GM21447 (cell line): Measurements from ENCODE around the gene CXCR3.
"Not testable (repeated sequence)": the region's sequence is repeated elsewhere in the genome, so short reads cannot be mapped to it uniquely, and the experiment has no call there.

Experiments
- ATAC-seq: cut with Tn5 transposase; IDR thresholded peaks from one replicate; pipeline ENCODE4 v1.9.1; 2021; ENCODE audit not compliant: unreplicated experiment

Gene CXCR3

DNA sequence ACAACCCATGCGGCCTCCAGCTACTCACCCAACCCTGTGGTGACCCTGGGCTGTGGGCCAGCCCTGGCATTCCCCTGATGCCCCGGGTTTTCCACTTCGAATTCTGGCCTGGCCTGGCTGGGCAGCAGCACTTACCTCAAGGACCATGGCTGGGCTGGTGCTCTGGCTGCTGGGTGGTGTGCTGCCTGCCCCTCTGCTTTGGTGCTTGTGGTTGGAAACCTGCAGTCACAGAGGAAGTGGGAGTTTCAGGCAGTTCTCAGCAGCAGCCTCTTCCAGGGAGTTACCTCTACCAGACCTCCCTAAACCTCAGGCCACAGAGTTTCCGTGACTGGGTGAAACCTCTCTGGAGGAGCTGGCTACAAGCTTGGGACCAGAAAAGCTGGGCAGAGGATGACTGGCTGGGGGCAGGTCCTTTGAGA lies at the start of gene CXCR3:
TSS of gene CXCR3 (minus strand) at position 209 of the 419 bp plus-strand sequence. CDS start at position 147, 62 bp downstream.
- ATAC-seq, result peak; percentile 62

DNA sequence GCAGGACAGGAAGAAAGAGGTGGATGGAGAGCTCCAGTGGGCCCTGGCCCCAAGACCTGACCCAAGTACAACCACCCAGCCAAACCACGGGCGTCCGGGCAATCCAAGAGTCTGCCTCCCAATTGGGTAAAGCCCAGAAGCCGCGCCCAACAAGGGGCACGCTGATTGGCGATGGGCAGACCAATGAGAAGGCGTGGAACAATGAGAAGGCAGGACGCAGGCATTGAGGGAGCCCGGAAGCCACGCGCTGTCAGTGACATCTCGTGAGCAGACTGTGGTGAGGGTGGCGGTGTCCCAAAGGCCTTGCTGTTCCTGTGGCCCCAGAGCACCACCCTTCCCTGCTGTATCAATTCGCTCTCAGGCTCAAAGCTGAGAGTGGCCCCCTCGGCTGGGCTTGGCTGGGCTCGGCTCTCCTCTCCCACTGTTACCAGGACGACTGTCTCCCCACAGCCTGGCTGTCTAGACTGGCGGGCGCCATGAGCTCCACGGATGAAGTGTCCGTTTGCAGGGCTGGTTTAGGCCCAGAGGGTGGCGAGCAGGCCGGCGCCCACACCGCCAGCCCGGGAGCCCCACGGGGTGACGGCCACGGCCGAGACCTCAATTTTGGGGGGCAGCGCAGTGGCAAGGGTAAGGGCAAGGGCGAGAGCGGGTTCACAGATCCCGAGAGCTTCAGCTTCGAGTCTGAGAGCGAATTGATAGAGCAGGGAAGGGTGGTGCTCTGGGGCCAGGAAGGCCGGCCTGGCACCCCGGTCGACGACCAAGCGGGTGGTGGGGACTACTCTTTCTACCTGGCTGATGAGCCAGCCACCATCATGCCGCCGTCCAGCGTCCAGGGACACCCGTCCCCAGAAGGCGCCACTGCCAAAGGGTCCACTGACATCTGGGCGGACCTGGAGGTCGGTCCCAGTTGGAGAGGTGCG lies 49.3 kb upstream of the CXCR3 start, which contains the start of gene LOC101059915:
TSS of gene LOC101059915 (plus strand) at position 219 of the 920 bp plus-strand sequence.
- no peak for ATAC-seq

GRCh38 chrX:71666240-71667223 lies 48.2 kb upstream of the CXCR3 start:
- ATAC-seq, result no peak

DNA sequence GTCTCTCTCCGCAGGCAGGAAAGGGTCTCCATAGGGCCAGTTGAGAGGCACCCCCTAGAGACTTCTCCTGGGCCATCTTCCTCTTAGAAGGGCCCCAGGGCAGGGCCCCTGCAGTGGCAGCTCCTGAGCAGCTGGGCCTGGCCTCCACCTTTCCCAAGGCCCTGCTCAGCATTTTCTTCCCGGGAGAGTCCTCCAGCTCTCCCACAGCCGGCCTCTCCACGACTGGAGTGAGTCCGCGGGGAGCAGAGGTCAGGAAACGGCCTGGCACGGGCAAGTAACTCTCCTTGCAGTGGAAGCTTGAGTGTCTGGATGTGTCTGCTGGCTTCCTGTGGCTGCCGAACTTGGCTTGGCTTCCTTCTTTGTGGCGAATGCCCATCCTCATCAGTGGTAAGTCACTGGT lies 47.4 kb upstream of the CXCR3 start:
- ATAC-seq, result no peak

GRCh38 chrX:71664889-71665491 lies 46.7 kb upstream of the CXCR3 start:
- ATAC-seq, result no peak

- ATAC-seq, result not testable (repeated sequence)
Observed at GRCh38 chrX:71664202-71664601, 45.9 kb upstream of the CXCR3 start.

GRCh38 chrX:71663238-71663637 lies 44.9 kb upstream of the CXCR3 start:
- ATAC-seq, result not testable (repeated sequence)

DNA sequence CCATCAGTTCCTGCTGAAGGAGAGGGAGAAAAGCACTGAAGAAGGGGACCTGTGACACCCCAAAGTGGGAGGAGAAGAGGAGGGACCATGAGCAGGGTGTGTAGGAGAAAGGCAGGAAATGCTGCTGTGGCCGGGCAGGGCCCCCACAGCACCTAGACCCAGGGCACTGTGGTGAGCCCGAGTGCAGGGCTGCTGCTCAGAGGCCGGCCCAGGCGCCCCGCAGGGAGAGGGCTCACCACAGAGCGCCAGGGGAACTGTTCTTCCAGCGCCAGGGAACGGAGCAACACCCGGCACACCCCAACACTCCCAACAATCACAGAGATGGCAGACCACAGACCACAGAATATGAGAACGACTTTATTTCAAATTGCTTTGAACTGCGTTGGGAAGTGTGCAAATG lies 44.3 kb upstream of the CXCR3 start:
- ATAC-seq, result not testable (repeated sequence)

- ATAC-seq, result no peak
Observed at GRCh38 chrX:71661919-71662318, 43.6 kb upstream of the CXCR3 start.

DNA sequence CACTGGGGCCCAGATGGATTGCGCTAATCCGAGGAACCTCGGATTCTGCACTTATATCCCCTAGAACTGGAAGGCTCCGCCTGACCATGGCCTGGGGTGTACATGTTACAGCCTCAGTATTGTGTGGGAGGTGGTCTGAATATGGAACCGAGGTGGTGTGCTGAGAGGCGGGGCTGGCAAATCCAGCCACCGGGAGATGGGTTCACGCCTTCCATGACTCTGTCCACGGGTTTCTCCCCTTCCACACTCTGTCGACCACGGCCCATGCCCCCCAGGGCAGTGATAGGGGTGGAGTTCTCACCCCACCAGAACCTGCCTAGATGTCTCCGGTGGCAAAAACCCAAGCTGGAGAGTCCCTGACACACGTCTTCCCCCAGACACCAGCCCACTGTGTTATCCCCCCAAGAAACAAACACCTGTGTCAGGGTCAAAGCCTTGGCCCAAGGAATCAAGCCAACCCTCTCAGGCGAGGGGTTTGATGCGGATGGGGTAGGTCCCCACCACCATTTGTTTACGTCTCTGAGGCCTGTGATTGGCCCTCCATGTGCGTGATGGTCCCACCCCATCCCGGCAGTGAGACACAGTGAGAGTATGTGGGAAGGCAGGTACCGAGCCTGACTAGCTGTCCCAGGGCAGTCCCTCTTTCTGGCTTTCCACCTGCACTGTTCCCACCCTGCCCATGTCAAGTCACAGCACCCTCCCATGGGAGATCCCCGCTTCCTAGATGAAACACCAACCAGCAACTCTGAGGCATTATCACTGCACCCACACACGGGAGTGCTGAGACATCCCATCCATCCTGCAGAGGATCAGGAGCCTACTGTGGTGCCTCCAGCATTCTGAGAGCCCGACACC lies 42.5 kb upstream of the CXCR3 start:
- ATAC-seq, result no peak

DNA sequence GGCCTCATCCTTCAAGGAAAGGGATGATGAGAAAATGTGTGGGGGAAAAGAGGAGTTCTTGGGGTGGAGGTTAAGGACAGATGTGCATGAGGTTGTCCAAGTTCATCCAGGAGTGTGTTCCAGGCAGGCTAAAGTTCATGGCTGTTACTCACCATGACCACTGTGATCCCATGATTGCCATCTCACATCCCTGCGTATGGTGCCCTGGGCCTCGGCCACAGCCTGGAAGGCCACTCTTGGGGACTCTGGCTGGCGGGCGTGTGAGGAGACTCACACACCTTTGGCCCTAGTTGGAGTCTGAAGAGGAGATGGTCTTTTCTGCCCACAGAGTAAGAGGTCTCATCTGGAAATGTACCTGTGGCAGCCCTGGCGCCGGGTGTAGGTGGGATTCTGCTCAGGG lies 41.6 kb upstream of the CXCR3 start:
- ATAC-seq, result no peak

GRCh38 chrX:71659342-71659741 lies 41.0 kb upstream of the CXCR3 start:
- ATAC-seq, result no peak

DNA sequence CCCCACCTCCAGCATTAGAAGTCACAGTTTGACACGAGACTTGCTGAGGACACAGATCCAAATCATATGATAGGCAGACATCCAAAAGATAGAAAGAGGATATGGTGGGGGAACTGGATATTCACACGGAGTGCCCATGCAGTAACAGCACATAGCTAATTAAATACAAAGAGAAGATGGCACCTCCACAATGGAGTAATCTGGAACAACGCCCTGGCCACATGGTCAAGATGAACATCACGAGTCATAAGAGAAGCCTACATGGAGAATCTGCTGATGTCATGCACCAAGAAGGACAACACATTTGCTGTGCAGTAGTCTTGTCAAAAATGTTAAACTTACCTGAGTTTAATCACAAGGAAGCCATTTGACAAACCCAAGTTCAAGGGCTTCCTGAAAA lies 39.0 kb upstream of the CXCR3 start:
- ATAC-seq, result no peak

DNA sequence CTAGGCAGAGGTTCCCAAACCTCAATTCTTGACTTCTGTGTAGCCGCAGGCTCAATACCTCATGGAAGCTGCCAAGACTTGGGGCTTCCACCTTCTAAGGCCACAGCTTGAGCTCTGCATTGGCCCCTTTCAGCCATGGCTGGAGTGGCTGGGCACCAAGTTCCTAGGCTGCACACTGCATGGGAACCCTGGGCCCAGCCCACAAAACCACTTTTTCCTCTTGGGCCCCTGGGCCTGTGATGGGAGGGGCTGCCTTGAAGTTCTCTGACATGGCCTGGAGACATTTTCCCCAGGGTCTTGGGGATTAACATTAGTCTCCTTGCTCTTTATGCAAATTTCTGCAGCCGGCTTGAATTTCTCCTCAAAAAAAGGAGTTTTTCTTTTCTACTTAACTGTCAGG lies 35.0 kb upstream of the CXCR3 start:
- ATAC-seq, result no peak

- no peak for ATAC-seq
Observed at GRCh38 chrX:71652405-71652804, 34.1 kb upstream of the CXCR3 start.

GRCh38 chrX:71650333-71650969 lies 32.1 kb upstream of the CXCR3 start:
- peak; percentile 87 for ATAC-seq

DNA sequence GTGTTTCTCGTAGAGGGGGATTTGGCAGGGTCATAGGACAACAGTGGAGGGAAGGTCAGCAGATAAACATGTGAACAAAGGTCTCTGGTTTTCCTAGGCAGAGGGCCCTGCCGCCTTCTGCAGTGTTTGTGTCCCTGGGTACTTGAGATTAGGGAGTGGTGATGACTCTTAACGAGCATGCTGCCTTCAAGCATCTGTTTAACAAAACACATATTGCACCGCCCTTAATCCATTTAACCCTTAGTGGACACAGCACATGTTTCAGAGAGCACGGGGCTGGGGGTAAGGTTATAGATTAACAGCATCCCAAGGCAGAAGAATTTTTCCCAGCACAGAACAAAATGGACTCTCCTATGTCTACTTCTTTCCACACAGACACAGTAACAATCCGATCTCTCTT lies 26.1 kb upstream of the CXCR3 start:
- not testable (repeated sequence) for ATAC-seq

DNA sequence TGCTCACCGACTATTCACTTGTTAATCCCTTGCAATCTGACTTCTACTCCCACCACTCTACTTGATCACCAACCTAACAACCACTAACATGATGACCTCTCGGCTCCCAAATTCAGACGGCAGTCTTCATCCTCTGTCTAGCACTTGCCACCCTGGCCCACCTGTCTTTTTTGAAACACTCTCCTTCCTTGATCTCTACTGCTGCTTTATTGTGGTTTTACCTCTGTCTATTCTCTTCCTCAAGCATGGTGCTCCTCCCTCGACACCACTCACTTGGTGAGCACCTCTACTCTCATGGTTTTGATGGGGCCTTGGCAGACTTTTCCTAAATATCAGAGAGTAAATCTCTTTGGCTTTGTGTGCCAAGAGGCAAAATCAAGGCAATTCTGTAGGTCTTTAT lies 21.7 kb upstream of the CXCR3 start:
- ATAC-seq, result no peak

GRCh38 chrX:71638409-71638808 lies 20.1 kb upstream of the CXCR3 start:
- no peak for ATAC-seq

DNA sequence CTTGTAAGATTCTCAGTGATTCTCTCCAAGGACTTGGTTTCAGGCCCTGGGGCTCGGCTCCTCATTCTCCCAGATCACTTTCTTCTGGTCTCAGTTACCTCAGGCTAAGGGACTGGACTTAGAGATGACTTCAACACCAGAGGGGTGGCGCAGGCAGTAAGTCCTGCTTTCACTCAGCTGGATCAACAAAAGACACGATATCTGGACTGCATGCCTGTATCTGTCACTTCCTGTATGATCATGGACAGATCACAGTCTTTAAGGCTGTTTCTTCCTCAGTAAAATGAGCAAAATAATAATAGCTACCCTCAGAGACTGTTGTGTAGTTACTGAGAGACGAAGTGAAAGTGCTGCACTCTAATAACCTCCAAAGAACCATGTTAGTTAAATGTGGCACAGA lies 19.5 kb upstream of the CXCR3 start:
- ATAC-seq, result no peak
